Metanephros (tissue), 1 donor: ENCODE measurements around the gene C7orf33. TPM values are rescaled to one million over a fixed set of nuclear protein-coding genes. Genes with fewer than 3 reads are reported as not detected.

Source experiments
- total RNA-seq: library from RNA; depleted of rRNA; stranded (reverse); fragments of >200 nt; gene quantifications from one replicate; pipeline ENCODE4 v1.2.3, GENCODE V29; 2014

Gene C7orf33
- total RNA-seq: not detected

DNA sequence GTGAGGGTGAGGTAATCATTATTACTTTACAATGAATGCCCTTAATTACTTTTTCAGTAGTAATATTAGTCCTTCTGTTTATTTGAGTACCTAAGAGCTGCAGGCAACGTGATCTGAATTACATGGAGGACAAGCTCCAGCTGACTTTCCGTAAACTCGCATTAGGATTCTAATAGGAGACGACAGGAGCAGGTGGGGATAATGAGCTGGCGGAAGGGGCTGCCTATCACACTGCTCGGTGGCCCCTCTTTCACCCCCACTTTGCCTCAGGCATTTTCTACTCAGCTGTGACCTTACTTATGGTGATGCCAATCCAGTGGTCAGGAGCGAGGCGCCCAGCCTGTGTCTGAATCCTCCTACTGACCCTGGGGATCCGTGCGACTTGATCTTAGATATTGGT lies at the start of gene C7orf33:
C7orf33 (plus strand) TSS at position 296 of the 400 bp plus-strand sequence. CDS start 160 bp downstream, outside the sequence.

Other genes with a start within 250 kb of the C7orf33 start
- gene CUL1, start 108.1 kb downstream of the C7orf33 start, total RNA-seq: 41.1 TPM